GM12865 (cell line): ENCODE results near the gene ATOSB.

ENCODE experiments used
- DNase-seq: peaks from one replicate; pipeline ENCODE4 v3.0.0; 2010; ENCODE audit warnings: low read depth
- H3K4me3 ChIP-seq: 2 replicates; pipeline ENCODE4 v1.5.1; 2011; ENCODE audit warnings: mild to moderate bottlenecking, low read depth, low read length, control low read depth
- TF ChIP-seq, protein P1 (sequence below): IDR thresholded peaks from 2 replicates; pipeline ENCODE4 v1.5.1; 2011; ENCODE audit warnings: low read length, control low read depth, low read depth, inconsistent platforms; ENCODE audit not compliant: insufficient read depth; ENCODE audit errors: missing control alignments

ATOSB gene

DNA sequence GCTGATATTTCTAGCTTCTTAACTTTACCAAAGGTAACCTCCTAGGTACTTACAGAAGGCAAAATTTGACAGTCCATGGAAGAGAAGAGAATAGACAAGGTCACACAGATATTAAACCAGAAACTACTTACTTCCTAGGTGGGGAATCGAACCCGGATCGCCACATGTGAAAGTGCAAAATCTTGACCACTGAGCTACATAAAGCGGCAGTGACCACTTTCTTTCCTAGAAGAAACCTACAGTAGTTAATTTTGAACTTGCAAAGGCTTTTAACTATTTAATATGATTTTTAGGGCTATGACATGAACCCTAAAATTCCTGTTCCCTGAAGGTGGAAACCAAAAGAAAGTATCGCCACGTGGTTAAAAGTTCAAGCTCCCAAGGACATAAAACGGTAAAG lies 20.3 kb upstream of the ATOSB start:
- no peak overlapping the region for H3K4me3 ChIP-seq
- TF ChIP-seq, protein P1, sequence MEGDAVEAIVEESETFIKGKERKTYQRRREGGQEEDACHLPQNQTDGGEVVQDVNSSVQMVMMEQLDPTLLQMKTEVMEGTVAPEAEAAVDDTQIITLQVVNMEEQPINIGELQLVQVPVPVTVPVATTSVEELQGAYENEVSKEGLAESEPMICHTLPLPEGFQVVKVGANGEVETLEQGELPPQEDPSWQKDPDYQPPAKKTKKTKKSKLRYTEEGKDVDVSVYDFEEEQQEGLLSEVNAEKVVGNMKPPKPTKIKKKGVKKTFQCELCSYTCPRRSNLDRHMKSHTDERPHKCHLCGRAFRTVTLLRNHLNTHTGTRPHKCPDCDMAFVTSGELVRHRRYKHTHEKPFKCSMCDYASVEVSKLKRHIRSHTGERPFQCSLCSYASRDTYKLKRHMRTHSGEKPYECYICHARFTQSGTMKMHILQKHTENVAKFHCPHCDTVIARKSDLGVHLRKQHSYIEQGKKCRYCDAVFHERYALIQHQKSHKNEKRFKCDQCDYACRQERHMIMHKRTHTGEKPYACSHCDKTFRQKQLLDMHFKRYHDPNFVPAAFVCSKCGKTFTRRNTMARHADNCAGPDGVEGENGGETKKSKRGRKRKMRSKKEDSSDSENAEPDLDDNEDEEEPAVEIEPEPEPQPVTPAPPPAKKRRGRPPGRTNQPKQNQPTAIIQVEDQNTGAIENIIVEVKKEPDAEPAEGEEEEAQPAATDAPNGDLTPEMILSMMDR: no peak
- no peak for DNase-seq

DNA sequence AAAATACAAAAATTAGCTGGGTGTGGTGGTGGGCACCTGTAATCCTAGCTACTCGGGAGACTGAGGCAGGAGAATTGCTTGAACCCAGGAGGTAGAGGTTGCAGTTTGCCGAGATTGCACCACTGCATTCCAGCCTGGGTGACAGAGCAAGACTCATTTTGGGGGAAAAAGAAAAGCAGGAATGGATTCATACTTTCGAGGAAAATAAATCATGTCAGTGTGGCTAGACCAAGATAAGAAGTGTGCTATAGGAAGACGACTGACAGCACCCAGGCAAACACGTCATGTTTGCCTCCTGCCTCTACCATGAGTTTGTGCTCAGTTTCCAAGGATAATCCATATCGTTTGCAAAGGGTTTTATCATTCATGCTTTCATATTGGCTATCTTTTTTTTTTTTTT lies 19.3 kb upstream of the ATOSB start:
- no peak for DNase-seq

DNA sequence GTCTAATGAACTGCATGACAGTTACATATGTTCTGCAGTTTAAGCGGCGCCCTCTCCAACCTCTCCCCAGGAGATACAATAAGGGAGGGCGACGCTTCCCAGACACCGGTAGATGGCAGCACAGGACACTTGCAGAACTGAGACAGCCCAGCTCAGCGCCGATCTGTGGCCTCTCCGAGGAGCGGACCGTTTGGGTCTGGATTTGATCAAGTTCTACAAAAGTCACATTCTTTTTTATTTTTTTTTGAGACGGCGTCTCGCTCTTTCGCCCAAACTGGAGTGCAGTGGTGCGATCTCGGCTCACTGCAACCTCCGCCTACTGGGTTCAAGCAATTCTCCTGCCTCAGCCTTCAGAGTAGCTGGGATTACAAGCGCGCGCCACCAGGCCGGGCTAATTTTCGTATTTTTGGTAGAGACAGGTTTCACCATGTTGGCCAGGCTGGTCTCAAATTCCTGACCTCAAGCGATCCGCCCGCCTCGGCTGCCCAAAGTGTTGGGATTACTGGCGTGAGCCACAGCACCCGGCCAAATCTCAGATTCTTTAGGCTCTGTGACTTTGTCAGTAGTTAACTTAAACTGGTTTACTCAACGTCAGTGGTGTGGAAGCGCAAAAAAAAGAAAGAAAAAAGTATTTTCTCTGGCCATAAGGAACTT lies 1.4 kb upstream of the ATOSB start:
- TF ChIP-seq, protein P1: peak; percentile 94
- DNase-seq: peak; percentile 95
- peak overlapping the region; percentile 79; the same call in 1 of the 2 replicates for H3K4me3 ChIP-seq

More for the DNA sequence above, 19.3 kb upstream of the ATOSB start:
- TF ChIP-seq, protein P1: no peak
- H3K4me3 ChIP-seq: no peak overlapping the region

DNA sequence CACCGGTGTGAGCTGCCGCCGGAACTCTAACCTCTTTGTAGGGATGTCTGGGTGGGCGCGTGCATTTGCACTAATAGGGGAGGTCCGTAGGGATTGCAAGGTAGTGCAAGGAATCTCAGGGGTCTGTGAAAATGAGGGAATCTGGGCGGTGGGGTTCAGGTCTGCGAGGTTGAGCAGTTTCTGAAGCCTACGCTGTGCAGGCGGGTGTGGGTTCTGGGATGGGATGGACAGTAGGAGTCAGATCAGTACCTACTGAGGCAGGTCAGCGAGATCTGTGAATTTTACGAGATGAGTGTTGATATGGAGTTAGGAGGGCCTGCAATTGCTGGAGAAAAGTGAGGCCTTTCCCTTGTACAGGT lies 856 bp upstream of the ATOSB start:
- DNase-seq: no peak
- TF ChIP-seq, protein P1: no peak

DNA sequence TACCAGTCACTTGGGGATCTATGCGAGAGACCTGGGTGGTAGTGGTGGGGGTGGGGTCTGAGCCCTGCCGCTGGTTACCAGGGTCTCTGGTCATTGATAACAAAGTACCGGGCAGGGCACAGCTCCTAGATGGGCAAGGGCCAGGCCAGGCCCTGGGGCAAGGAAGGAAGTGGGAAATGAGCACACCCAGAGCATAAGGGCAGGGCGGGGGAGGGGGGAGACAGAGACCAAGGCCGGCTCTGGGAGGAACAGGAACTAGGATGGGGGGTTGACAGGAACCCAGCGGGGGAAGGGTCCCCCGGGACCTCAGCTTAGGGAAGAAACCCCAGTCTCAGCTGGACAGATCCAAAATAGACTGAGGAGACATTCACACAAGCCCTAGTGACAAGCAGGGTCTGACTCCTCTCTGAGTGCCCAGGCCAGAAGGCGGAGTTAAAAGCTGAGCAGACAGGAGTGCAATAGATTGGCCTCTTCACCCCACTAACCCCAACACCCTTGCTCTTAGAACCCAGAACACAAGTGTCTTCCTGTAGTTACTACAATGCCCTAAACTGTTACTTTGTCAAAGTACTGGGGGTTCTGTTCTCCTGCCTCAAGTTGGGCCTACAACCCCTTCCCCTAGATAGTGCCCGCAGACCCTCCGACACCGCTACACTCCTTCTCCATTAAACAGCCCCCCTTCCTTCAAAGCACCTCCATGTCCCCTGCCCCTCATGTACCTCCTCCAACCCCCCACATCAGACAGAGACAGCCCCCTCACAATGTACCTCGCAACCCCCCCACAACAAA lies 628 bp downstream of the ATOSB start:
- DNase-seq: peak; percentile 66
- TF ChIP-seq, protein P1: no peak
- H3K4me3 ChIP-seq: peak overlapping the region; percentile 79

More for the DNA sequence above, 856 bp upstream of the ATOSB start:
- peak overlapping the region; percentile 79 for H3K4me3 ChIP-seq

DNA sequence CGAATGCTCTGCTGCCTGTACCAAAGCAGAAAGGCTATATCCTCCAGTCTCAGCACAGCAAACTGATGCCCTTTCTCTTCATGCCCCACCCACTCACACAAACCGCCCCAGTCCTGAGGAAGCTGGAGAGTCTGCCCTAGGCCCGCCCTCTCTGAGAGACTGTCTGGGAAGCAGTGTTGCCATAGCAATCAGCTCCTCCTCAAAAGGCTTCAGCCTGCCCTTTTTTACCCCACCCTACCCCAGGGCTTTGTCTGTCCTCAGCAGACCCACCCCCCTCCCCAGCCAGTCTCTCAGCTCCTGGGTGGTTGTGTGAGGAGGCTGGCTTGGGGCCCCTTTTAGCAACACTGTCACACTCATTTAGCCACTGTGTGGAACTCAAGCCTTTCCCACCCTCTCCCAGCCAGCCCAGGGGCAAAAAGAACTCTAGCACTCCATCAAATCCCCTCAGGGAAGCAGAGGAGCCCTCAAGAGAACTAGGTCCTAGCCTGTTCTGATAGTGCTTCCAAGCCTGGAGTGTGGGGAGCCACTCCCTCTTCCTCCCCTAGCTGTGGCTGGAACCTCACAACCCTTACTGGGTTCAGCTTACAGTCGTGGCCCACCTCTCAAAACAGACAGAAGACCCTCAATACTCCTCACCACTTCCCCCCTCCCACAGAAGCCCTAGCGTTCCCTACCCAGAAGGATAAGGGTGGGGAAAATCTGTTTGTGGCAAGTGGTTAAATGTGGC lies 1.4 kb downstream of the ATOSB start:
- TF ChIP-seq, protein P1: no peak
- peak overlapping the region; percentile 79 for H3K4me3 ChIP-seq
- DNase-seq: peak; percentile 77
